ENCODE results near the gene GAL3ST1. TPM values are rescaled to one million over a fixed set of nuclear protein-coding genes. Genes with fewer than 3 reads are reported as not detected.

GAL3ST1 gene
- total RNA-seq, 1 donor: not detected

DNA sequence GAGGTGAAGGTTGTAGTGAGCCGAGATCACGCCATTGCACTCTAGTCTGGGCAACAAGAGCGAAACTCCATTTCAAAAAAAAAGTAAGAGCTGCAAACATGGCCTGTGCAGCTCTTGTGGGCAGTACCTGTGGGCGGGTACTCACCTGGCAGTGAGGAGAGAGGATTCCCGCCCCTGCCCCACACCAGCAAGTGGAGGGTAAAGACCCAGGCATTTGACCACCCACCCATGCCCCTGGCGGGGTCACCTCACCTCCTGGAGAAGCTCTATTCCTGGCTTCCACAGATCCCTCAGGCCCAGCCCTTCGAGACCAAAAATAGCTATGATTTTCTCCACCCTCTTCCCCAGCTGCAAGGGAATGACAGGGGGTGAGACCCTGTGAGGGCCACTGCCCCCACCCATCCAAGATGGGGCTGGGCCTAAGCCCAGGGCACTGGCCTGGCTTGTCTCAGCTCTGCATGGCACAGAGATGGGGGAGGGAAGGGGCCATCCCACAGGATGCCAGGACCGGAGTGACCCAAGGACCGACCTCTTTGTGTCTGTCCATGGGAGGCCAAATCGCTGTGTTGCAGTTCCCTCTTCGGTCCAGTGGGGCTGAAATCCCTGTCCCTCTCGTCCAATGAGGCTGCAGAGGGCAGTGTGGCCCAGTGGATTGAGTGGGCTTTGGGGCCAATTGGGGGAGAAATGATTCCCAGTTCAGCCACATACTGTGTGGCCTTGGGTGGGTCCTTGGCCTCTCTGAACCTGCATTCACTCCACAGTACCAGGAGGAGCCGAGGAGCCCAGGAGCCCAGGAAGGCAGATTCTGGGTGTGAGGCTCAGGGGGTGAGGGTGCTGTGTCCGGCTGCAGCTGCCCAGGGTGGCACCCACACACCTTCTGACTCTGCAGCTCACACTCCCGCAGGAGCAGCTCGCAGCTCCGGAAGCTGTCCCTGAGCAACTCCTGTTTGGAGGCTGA lies 42.5 kb downstream of the GAL3ST1 start:
- H3K4me3 ChIP-seq (ENCODE audit: insufficient read depth, low read length): no peak overlapping the region
- no peak overlapping the region for H2AFZ ChIP-seq (ENCODE audit: low read length)
- DNase-seq (ENCODE audit: insufficient read length, low spot score, missing footprints): peak; percentile 25
- H3K27ac ChIP-seq (ENCODE audit: low read depth, low read length): no peak overlapping the region
- TF ChIP-seq CTCF (IDR thresholded peaks at IDR 0.05; ENCODE audit: extremely low read depth, low read depth, low read length): no peak
- no peaks in the 10 kb centered on the region for H3K79me2 ChIP-seq (ENCODE audit: insufficient read depth, low read length)
- no peaks in the 10 kb centered on the region for H3K36me3 ChIP-seq (ENCODE audit: insufficient read depth, low read length)
- H3K27me3 ChIP-seq (ENCODE audit: insufficient read depth, low read length): no peaks in the 10 kb centered on the region
- H4K20me1 ChIP-seq (ENCODE audit: insufficient read depth, low read length): no peaks in the 10 kb centered on the region
- no peaks in the 10 kb centered on the region for H3K4me1 ChIP-seq (ENCODE audit: insufficient read depth, low read length)
- H3K9me3 ChIP-seq (ENCODE audit: low read depth, low read length): no peaks in the 10 kb centered on the region
- H3K4me2 ChIP-seq (ENCODE audit: insufficient read depth, low read length): no peak overlapping the region

DNA sequence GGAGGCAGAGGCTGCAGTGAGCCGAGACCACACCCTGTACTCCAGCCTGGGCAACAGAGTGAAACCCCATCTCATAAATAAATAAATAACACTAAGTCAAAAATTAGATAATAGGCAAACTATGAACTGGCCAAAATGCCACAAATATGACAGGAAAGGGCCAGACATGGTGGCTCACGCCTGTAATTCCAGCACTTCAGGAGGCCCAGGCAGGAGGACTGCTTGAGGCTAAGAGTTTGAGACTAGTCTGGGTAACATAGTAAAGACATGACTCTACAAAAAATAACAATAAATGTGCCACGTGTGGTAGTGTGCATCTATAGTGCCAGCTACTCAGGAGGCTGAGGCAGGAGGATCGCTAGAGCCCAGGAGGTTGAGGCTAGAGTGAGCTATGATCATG lies 47.8 kb downstream of the GAL3ST1 start:
- no peak overlapping the region for H3K4me2 ChIP-seq (ENCODE audit: insufficient read depth, low read length)
- no peak overlapping the region for H3K27ac ChIP-seq (ENCODE audit: low read depth, low read length)
- H3K36me3 ChIP-seq (ENCODE audit: insufficient read depth, low read length): no peaks in the 10 kb centered on the region
- no peaks in the 10 kb centered on the region for H3K4me1 ChIP-seq (ENCODE audit: insufficient read depth, low read length)
- H4K20me1 ChIP-seq (ENCODE audit: insufficient read depth, low read length): no peaks in the 10 kb centered on the region
- no peaks in the 10 kb centered on the region for H3K9me3 ChIP-seq (ENCODE audit: low read depth, low read length)
- no peak overlapping the region for H3K4me3 ChIP-seq (ENCODE audit: insufficient read depth, low read length)
- no peak overlapping the region for H2AFZ ChIP-seq (ENCODE audit: low read length)
- peaks cover 14% of the 10 kb centered on the region for H3K27me3 ChIP-seq (ENCODE audit: insufficient read depth, low read length)
- DNase-seq (ENCODE audit: insufficient read length, low spot score, missing footprints): no peak
- H3K79me2 ChIP-seq (ENCODE audit: insufficient read depth, low read length): no peaks in the 10 kb centered on the region
- TF ChIP-seq CTCF (IDR thresholded peaks at IDR 0.05; ENCODE audit: extremely low read depth, low read depth, low read length): no peak

GRCh38 chr22:30523646-30524489 lies 50.6 kb downstream of the GAL3ST1 start:
- H3K27ac ChIP-seq (ENCODE audit: low read depth, low read length): no peak overlapping the region
- H2AFZ ChIP-seq (ENCODE audit: low read length): no peak overlapping the region
- no peak overlapping the region for H3K4me3 ChIP-seq (ENCODE audit: insufficient read depth, low read length)
- H3K27me3 ChIP-seq (ENCODE audit: insufficient read depth, low read length): peaks cover 14% of the 10 kb centered on the region
- no peak overlapping the region for H3K4me2 ChIP-seq (ENCODE audit: insufficient read depth, low read length)
- no peaks in the 10 kb centered on the region for H3K36me3 ChIP-seq (ENCODE audit: insufficient read depth, low read length)
- H3K9me3 ChIP-seq (ENCODE audit: low read depth, low read length): no peaks in the 10 kb centered on the region
- H3K79me2 ChIP-seq (ENCODE audit: insufficient read depth, low read length): no peaks in the 10 kb centered on the region
- no peak for DNase-seq (ENCODE audit: insufficient read length, low spot score, missing footprints)
- H3K4me1 ChIP-seq (ENCODE audit: insufficient read depth, low read length): no peaks in the 10 kb centered on the region
- no peak for TF ChIP-seq CTCF (IDR thresholded peaks at IDR 0.05; ENCODE audit: extremely low read depth, low read depth, low read length)
- H4K20me1 ChIP-seq (ENCODE audit: insufficient read depth, low read length): no peaks in the 10 kb centered on the region

All from osteoblast (primary cell).